DMS 273 treated with DMSO at 0.1 percent for 48 hours (cell line): Measurements from ENCODE around the gene ITGA8.
"Not testable (repeated sequence)": the region's sequence is repeated elsewhere in the genome, so short reads cannot be mapped to it uniquely, and the experiment has no call there.

Experiments used
- DNase-seq: peaks from one replicate; lab custom pipeline; 2025; lab: John Stamatoyannopoulos, UW

Gene ITGA8

GRCh38 chr10:15609246-15609645, 110.5 kb downstream of the ITGA8 start:
- no peak for DNase-seq

- DNase-seq, result no peak
Observed at GRCh38 chr10:15606377-15606776, 113.3 kb downstream of the ITGA8 start.

- DNase-seq, result no peak
Observed at GRCh38 chr10:15605740-15606369, 113.9 kb downstream of the ITGA8 start.

- no peak for DNase-seq
Observed at GRCh38 chr10:15603446-15604011, 116.2 kb downstream of the ITGA8 start.

GRCh38 chr10:15601819-15602218, 117.9 kb downstream of the ITGA8 start:
- DNase-seq, result no peak

GRCh38 chr10:15595260-15595659, 124.5 kb downstream of the ITGA8 start:
- DNase-seq, result no peak

GRCh38 chr10:15591937-15592336, 127.8 kb downstream of the ITGA8 start:
- no peak for DNase-seq

GRCh38 chr10:15591431-15591830, 128.3 kb downstream of the ITGA8 start:
- DNase-seq, result no peak

GRCh38 chr10:15588635-15589508, 130.8 kb downstream of the ITGA8 start:
- DNase-seq, result no peak

- DNase-seq, result no peak
Observed at GRCh38 chr10:15588151-15588550, 131.6 kb downstream of the ITGA8 start.

GRCh38 chr10:15587271-15587670, 132.5 kb downstream of the ITGA8 start:
- no peak for DNase-seq

GRCh38 chr10:15585303-15585715, 134.4 kb downstream of the ITGA8 start:
- peak; percentile 2 for DNase-seq

GRCh38 chr10:15582972-15583371, 136.8 kb downstream of the ITGA8 start:
- not testable (repeated sequence) for DNase-seq

GRCh38 chr10:15579605-15580004, 140.1 kb downstream of the ITGA8 start:
- DNase-seq, result no peak

- no peak for DNase-seq
Observed at GRCh38 chr10:15572531-15573045, 147.1 kb downstream of the ITGA8 start.

- DNase-seq, result no peak
Observed at GRCh38 chr10:15571575-15571974, 148.1 kb downstream of the ITGA8 start.

- DNase-seq, result no peak
Observed at GRCh38 chr10:15570738-15571339, 148.9 kb downstream of the ITGA8 start.

GRCh38 chr10:15567952-15568351, 151.8 kb downstream of the ITGA8 start:
- no peak for DNase-seq

GRCh38 chr10:15563246-15563645, 156.5 kb downstream of the ITGA8 start:
- DNase-seq, result no peak

- no peak for DNase-seq
Observed at GRCh38 chr10:15562578-15562977, 157.1 kb downstream of the ITGA8 start.

GRCh38 chr10:15562116-15562515, 157.6 kb downstream of the ITGA8 start:
- no peak for DNase-seq

GRCh38 chr10:15558136-15558535, 161.6 kb downstream of the ITGA8 start:
- DNase-seq, result no peak
